Neural cell (in vitro differentiated cells): Measurements from ENCODE around the gene NTRK2. TPM values are rescaled to one million over a fixed set of nuclear protein-coding genes. Genes with fewer than 3 reads are reported as not detected.

Source experiments
- H2AFZ ChIP-seq: fragments of 200-600, 300-800 bp; sonication (generic), shearing (Covaris generic); 2 replicates; pipeline ENCODE4 v1.6.0; 2014; ENCODE audit warnings: low read depth, mild to moderate bottlenecking, antibody characterized with exemption, low read length, moderate library complexity
- H3F3A ChIP-seq: fragments of 200-600 bp; shearing (Covaris generic); 2 replicates; pipeline ENCODE4 v1.6.1; 2016; ENCODE audit warnings: mild to moderate bottlenecking, moderate library complexity, mixed read lengths, antibody characterized with exemption, low read length; ENCODE audit not compliant: insufficient read depth, poor library complexity, severe bottlenecking
- H3K27ac ChIP-seq: fragments of 200-600, 300-800 bp; sonication (generic), shearing (Covaris generic); 2 replicates; pipeline ENCODE4 v1.5.1; 2014; ENCODE audit warnings: mild to moderate bottlenecking, low read length, moderate library complexity
- H3K27me3 ChIP-seq: fragments of 300-800, 200-600 bp; sonication (generic), shearing (Covaris generic); 2 replicates; pipeline ENCODE4 v1.6.0; 2014; ENCODE audit warnings: mild to moderate bottlenecking, low read depth, low read length, moderate library complexity; ENCODE audit not compliant: insufficient read depth
- H3K36me3 ChIP-seq: fragments of 300-800, 200-600 bp; sonication (generic), shearing (Covaris generic); 2 replicates; pipeline ENCODE4 v1.5.1; 2014; ENCODE audit warnings: mild to moderate bottlenecking, antibody characterized with exemption, low read length, moderate library complexity; ENCODE audit not compliant: insufficient read depth
- H3K4me2 ChIP-seq: fragments of 300-800, 200-600 bp; sonication (generic), shearing (Covaris generic); 2 replicates; pipeline ENCODE4 v1.6.0; 2014; ENCODE audit warnings: mild to moderate bottlenecking, low read length
- H3K4me3 ChIP-seq: fragments of 300-800, 200-600 bp; sonication (generic), shearing (Covaris generic); 2 replicates; pipeline ENCODE4 v1.5.1; 2014; ENCODE audit warnings: mild to moderate bottlenecking, low read length, moderate library complexity
- H3K79me2 ChIP-seq: fragments of 200-600 bp; shearing (Covaris generic); replicated peaks from 2 replicates; pipeline ENCODE4 v1.6.0; 2014; ENCODE audit warnings: mild to moderate bottlenecking, low read length, moderate library complexity; ENCODE audit not compliant: insufficient read depth
- H3K9ac ChIP-seq: fragments of 300-800, 200-600 bp; sonication (generic), shearing (Covaris generic); 2 replicates; pipeline ENCODE4 v1.6.1; 2016; ENCODE audit warnings: mild to moderate bottlenecking, low read length, mixed read lengths
- H3K9me2 ChIP-seq: fragments of 200-600 bp; shearing (Covaris generic); 2 replicates; pipeline ENCODE4 v1.6.1; 2016; ENCODE audit warnings: mild to moderate bottlenecking, low read length, mixed read lengths; ENCODE audit not compliant: insufficient read depth
- H3K9me3 ChIP-seq: fragments of 200-600, 300-800 bp; sonication (generic), shearing (Covaris generic); 2 replicates; pipeline ENCODE4 v1.6.1; 2016; ENCODE audit warnings: mild to moderate bottlenecking, mixed run types, low read length, moderate library complexity, mixed read lengths
- H4K20me1 ChIP-seq: fragments of 200-600 bp; shearing (Covaris generic); 2 replicates; pipeline ENCODE4 v1.6.1; 2016; ENCODE audit warnings: mild to moderate bottlenecking, mixed run types; ENCODE audit not compliant: insufficient read depth
- EP300 ChIP-seq: fragments of 450-650 bp; conservative IDR thresholded peaks from 2 replicates; pipeline ENCODE4 v1.6.1; 2014; ENCODE audit warnings: antibody characterized with exemption, mild to moderate bottlenecking, moderate library complexity; ENCODE audit not compliant: poor library complexity, severe bottlenecking
- EZH2 ChIP-seq: fragments of 200-600, 300-800 bp; shearing (Covaris generic), sonication (generic); IDR thresholded peaks from 2 replicates; pipeline ENCODE4 v1.6.1; 2014; ENCODE audit warnings: antibody characterized with exemption, low read length, borderline replicate concordance, mild to moderate bottlenecking; ENCODE audit not compliant: insufficient read depth, poor library complexity, severe bottlenecking
- MXI1 ChIP-seq: fragments of 450-650 bp; conservative IDR thresholded peaks from 2 replicates; pipeline ENCODE4 v1.6.1; 2014; ENCODE audit warnings: antibody characterized with exemption, mild to moderate bottlenecking; ENCODE audit not compliant: poor library complexity, severe bottlenecking
- POLR2AphosphoS5 ChIP-seq: IDR thresholded peaks from 2 replicates; pipeline ENCODE4 v1.6.1; 2012
- RAD21 ChIP-seq: fragments of 450-650 bp; conservative IDR thresholded peaks from 2 replicates; pipeline ENCODE4 v1.6.1; 2014; ENCODE audit warnings: antibody characterized with exemption, mild to moderate bottlenecking, moderate library complexity
- SMC3 ChIP-seq: fragments of 450-650 bp; conservative IDR thresholded peaks from 2 replicates; pipeline ENCODE4 v1.6.1; 2014; ENCODE audit warnings: antibody characterized with exemption, mild to moderate bottlenecking, moderate library complexity; ENCODE audit not compliant: poor library complexity
- TAF1 ChIP-seq: IDR thresholded peaks from 2 replicates; pipeline ENCODE4 v1.6.1; 2012; ENCODE audit warnings: low read depth
- polyA plus RNA-seq: library from polyadenylated mRNA; depleted of rRNA; stranded (reverse); fragments of >200 nt; gene quantifications from 2 replicates; pipeline ENCODE4 v1.2.3, GENCODE V29; 2014
- TF ChIP-seq, protein P1 (sequence below): fragments of 450-650 bp; IDR thresholded peaks from 2 replicates; pipeline ENCODE4 v1.5.1; 2014; ENCODE audit warnings: antibody characterized with exemption, mild to moderate bottlenecking, moderate library complexity; ENCODE audit not compliant: poor library complexity, severe bottlenecking
- TF ChIP-seq, protein P2 (sequence below): IDR thresholded peaks from 2 replicates; pipeline ENCODE4 v1.6.1; 2012; ENCODE audit warnings: borderline replicate concordance

Gene NTRK2
- polyA plus RNA-seq, 1 donor from 2014 or later, result 14.2 TPM

DNA sequence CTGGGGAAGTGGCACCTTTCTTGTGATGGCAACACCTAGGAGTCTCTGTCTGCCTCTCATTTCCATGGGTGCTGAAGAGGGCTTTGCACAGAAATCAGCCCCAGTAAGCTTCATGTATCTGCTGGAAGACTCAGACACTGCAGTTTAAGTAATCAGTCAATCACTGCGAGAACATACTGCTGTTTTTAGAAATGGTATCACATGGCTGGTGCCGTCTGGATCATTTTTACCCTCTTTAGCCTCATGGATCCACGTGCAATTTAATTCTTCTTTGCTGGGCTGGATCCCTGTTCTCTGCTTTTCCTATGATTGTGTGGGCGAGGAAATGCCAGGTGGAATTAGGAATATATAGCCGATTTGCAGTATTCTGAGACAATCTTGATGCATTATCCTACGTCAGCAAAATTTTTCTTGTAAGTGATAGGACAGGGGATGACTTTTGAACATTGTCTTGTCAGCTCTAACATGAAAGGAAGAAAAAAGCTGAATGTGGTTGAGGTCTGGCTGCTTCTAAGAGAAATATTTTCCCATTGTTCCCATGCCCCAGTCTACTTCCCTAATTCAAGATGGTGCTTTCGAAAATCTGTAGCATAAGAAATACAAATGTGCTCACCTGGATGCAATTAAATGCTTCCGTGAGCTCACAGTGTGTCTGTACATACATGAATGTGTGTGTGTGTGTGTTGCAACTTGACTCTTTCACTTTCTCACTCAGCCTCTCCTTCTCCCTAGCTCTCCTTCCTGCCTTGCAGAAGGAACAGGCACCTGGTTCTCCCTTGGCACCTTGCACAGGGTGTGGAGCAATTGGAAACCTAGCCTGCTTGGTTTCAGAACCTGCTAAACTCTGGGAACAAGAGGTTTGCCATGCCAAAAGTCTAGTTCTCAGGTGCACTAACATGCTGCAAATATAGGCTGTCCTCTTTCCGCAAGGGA, 281.6 kb downstream of the NTRK2 start:
- no peak for TF ChIP-seq SMC3
- no peak for TF ChIP-seq MXI1
- TF ChIP-seq, protein P1, sequence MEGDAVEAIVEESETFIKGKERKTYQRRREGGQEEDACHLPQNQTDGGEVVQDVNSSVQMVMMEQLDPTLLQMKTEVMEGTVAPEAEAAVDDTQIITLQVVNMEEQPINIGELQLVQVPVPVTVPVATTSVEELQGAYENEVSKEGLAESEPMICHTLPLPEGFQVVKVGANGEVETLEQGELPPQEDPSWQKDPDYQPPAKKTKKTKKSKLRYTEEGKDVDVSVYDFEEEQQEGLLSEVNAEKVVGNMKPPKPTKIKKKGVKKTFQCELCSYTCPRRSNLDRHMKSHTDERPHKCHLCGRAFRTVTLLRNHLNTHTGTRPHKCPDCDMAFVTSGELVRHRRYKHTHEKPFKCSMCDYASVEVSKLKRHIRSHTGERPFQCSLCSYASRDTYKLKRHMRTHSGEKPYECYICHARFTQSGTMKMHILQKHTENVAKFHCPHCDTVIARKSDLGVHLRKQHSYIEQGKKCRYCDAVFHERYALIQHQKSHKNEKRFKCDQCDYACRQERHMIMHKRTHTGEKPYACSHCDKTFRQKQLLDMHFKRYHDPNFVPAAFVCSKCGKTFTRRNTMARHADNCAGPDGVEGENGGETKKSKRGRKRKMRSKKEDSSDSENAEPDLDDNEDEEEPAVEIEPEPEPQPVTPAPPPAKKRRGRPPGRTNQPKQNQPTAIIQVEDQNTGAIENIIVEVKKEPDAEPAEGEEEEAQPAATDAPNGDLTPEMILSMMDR, result no peak
- TF ChIP-seq EP300, result peak; percentile 32
- no peak for TF ChIP-seq EZH2
- no peak for TF ChIP-seq TAF1
- TF ChIP-seq POLR2AphosphoS5, result no peak
- TF ChIP-seq, protein P2, sequence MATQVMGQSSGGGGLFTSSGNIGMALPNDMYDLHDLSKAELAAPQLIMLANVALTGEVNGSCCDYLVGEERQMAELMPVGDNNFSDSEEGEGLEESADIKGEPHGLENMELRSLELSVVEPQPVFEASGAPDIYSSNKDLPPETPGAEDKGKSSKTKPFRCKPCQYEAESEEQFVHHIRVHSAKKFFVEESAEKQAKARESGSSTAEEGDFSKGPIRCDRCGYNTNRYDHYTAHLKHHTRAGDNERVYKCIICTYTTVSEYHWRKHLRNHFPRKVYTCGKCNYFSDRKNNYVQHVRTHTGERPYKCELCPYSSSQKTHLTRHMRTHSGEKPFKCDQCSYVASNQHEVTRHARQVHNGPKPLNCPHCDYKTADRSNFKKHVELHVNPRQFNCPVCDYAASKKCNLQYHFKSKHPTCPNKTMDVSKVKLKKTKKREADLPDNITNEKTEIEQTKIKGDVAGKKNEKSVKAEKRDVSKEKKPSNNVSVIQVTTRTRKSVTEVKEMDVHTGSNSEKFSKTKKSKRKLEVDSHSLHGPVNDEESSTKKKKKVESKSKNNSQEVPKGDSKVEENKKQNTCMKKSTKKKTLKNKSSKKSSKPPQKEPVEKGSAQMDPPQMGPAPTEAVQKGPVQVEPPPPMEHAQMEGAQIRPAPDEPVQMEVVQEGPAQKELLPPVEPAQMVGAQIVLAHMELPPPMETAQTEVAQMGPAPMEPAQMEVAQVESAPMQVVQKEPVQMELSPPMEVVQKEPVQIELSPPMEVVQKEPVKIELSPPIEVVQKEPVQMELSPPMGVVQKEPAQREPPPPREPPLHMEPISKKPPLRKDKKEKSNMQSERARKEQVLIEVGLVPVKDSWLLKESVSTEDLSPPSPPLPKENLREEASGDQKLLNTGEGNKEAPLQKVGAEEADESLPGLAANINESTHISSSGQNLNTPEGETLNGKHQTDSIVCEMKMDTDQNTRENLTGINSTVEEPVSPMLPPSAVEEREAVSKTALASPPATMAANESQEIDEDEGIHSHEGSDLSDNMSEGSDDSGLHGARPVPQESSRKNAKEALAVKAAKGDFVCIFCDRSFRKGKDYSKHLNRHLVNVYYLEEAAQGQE, result peak; percentile 49
- H3K4me2 ChIP-seq, result peak overlapping the region; percentile 15
- no peaks in the 10 kb centered on the region for H3K36me3 ChIP-seq
- H2AFZ ChIP-seq, result no peak overlapping the region
- H3K79me2 ChIP-seq, result no peaks in the 10 kb centered on the region
- peak overlapping the region; percentile 17 for H3K4me3 ChIP-seq
- no peaks in the 10 kb centered on the region for H3K9me2 ChIP-seq
- H3F3A ChIP-seq, result no peaks in the 10 kb centered on the region
- H3K9me3 ChIP-seq, result no peaks in the 10 kb centered on the region
- no peak overlapping the region for H3K9ac ChIP-seq
- no peaks in the 10 kb centered on the region for H3K27me3 ChIP-seq
- H4K20me1 ChIP-seq, result no peaks in the 10 kb centered on the region
- peak overlapping the region; percentile 55 for H3K27ac ChIP-seq

DNA sequence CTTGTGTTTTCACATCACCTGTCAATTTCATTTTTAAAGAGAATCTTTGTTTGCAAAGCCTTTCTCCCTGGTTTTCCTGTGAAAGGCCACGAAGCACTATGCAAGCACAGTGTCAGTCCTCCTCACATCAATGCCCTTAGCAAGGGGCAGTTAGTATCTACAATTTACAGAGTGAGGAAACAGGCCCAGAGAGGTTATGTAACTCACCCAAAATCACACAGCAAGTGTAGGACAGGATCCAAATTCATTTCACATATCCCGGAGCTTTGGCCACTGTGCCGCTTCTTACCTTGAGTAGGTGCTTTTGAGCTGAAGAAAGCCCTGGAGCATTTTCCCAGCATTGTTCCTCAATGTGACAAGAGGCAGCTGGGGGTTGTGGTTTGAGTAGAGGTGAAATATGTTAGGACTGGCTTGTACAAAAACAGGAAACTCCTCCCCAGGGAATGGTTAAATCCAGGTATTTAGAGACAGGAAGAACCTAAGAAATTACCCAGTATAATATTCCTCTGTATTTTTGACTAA, 283.8 kb downstream of the NTRK2 start:
- no peaks in the 10 kb centered on the region for H3F3A ChIP-seq
- TF ChIP-seq, protein P1, result no peak
- TF ChIP-seq SMC3 (no peak), EZH2 (no peak), MXI1 (no peak), RAD21 (no peak), POLR2AphosphoS5 (no peak), EP300 (no peak)
- TF ChIP-seq, protein P2, result no peak
- no peak overlapping the region for H3K4me2 ChIP-seq
- no peaks in the 10 kb centered on the region for H3K9me3 ChIP-seq
- H3K4me3 ChIP-seq, result no peak overlapping the region
- H2AFZ ChIP-seq, result no peak overlapping the region
- no peaks in the 10 kb centered on the region for H3K27me3 ChIP-seq
- no peak overlapping the region for H3K27ac ChIP-seq
- no peaks in the 10 kb centered on the region for H4K20me1 ChIP-seq
- no peaks in the 10 kb centered on the region for H3K79me2 ChIP-seq
- H3K36me3 ChIP-seq, result no peaks in the 10 kb centered on the region
- H3K9ac ChIP-seq, result no peak overlapping the region
- no peaks in the 10 kb centered on the region for H3K9me2 ChIP-seq
